ENCODE data around the gene DDX1.

- no peak for TF ChIP-seq CTCF (IDR thresholded peaks at IDR 0.05)
- TF ChIP-seq EZH2 (IDR thresholded peaks at IDR 0.05; ENCODE audit: borderline replicate concordance, insufficient read depth, low read depth, low read length, poor library complexity, severe bottlenecking), result no peak
Measured at GRCh38 chr2:15595936-15596335, 4.3 kb downstream of the DDX1 start.
